ENCODE data around the gene CDH4.

CDH4 gene

GRCh38 chr20:61759286-61760065, 507.4 kb downstream of the CDH4 start:
- no peaks in the 10 kb centered on the region for H3K9me3 ChIP-seq
- no peak overlapping the region for H3K27ac ChIP-seq
- TF ChIP-seq CTCF (IDR thresholded peaks at IDR 0.05): no peak
- H3K4me3 ChIP-seq (ENCODE audit: low read depth in 1 of 2, low read length in 1 of 2): no peak overlapping the region
- H3K27me3 ChIP-seq: no peaks in the 10 kb centered on the region
- H3K4me1 ChIP-seq (ENCODE audit: control insufficient read depth in 1 of 2, insufficient read depth in 1 of 2, low read depth in 1 of 2, low read length in 1 of 2): no peaks in the 10 kb centered on the region
- no peaks in the 10 kb centered on the region for H3K36me3 ChIP-seq

- Histone ChIP-seq H3K36me3 (no peaks in the 10 kb centered on the region), H3K27ac (no peak overlapping the region), H3K27me3 (no peaks in the 10 kb centered on the region), H3K9me3 (no peaks in the 10 kb centered on the region), H3K4me1 (ENCODE audit: control insufficient read depth in 1 of 2, insufficient read depth in 1 of 2, low read depth in 1 of 2, low read length in 1 of 2) (no peaks in the 10 kb centered on the region), H3K4me3 (ENCODE audit: low read depth in 1 of 2, low read length in 1 of 2) (no peak overlapping the region)
- no peak for TF ChIP-seq CTCF (IDR thresholded peaks at IDR 0.05)
These were observed 508.3 kb downstream of the CDH4 start for GRCh38 chr20:61760321-61760720.

- no peak for TF ChIP-seq CTCF (IDR thresholded peaks at IDR 0.05)
- H3K9me3 ChIP-seq: no peaks in the 10 kb centered on the region
- H3K36me3 ChIP-seq: no peaks in the 10 kb centered on the region
These were observed 508.7 kb downstream of the CDH4 start for GRCh38 chr20:61760731-61761130.

GRCh38 chr20:61761453-61762166, 509.5 kb downstream of the CDH4 start:
- H3K36me3 ChIP-seq: no peaks in the 10 kb centered on the region
- H3K27me3 ChIP-seq: no peaks in the 10 kb centered on the region
- H3K9me3 ChIP-seq: no peaks in the 10 kb centered on the region
- H3K4me3 ChIP-seq (ENCODE audit: low read depth in 1 of 2, low read length in 1 of 2): no peak overlapping the region
- no peaks in the 10 kb centered on the region for H3K4me1 ChIP-seq (ENCODE audit: control insufficient read depth in 1 of 2, insufficient read depth in 1 of 2, low read depth in 1 of 2, low read length in 1 of 2)
- no peak overlapping the region for H3K27ac ChIP-seq
- no peak for TF ChIP-seq CTCF (IDR thresholded peaks at IDR 0.05)

More at GRCh38 chr20:61760731-61761130, 508.7 kb downstream of the CDH4 start:
- no peaks in the 10 kb centered on the region for H3K27me3 ChIP-seq
- no peaks in the 10 kb centered on the region for H3K4me1 ChIP-seq (ENCODE audit: control insufficient read depth in 1 of 2, insufficient read depth in 1 of 2, low read depth in 1 of 2, low read length in 1 of 2)
- no peak overlapping the region for H3K4me3 ChIP-seq (ENCODE audit: low read depth in 1 of 2, low read length in 1 of 2)
- no peak overlapping the region for H3K27ac ChIP-seq

GRCh38 chr20:61762167-61762710, 510.2 kb downstream of the CDH4 start:
- Histone ChIP-seq H3K9me3 (no peaks in the 10 kb centered on the region), H3K4me3 (ENCODE audit: low read depth in 1 of 2, low read length in 1 of 2) (no peak overlapping the region), H3K27me3 (no peaks in the 10 kb centered on the region), H3K4me1 (ENCODE audit: control insufficient read depth in 1 of 2, insufficient read depth in 1 of 2, low read depth in 1 of 2, low read length in 1 of 2) (no peaks in the 10 kb centered on the region), H3K36me3 (no peaks in the 10 kb centered on the region), H3K27ac (no peak overlapping the region)
- no peak for TF ChIP-seq CTCF (IDR thresholded peaks at IDR 0.05)
